ENCODE measurements around the gene CREG2.

Gene CREG2

DNA sequence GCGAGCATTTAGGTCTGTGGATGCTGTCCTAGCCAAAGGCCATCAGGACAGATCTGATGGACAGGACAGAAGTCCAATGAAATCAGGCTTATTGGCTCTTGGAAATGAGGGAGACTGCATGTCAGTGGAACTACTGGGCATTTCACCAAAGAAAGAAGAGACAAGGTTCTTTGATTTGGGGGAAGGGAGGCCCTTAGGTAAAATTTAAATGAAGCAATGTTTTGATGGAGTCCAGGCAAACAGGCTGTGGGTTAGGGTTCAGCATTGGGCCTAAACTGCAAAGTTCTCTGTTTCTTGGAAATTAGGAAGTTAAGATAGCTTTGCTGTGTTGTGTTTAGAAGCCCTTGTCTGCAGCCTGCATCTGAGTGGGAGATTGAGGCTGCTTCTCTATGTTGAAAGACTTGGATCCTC is 47.2 kb downstream of the CREG2 start:
- ChIA-PET POLR2A (interaction anchor here (0.8 kb wide), 1 partner anchor 31 kb away, joined by 3 read pairs; the partner anchor contains the start of gene RNF149), CTCF (no interaction called here)
- no peak for TF ChIP-seq FOXK2 (IDR thresholded peaks at IDR 0.05)
- TF ChIP-seq TARDBP (IDR thresholded peaks at IDR 0.05): no peak
- no peak for TF ChIP-seq FOXM1 (IDR thresholded peaks at IDR 0.05; ENCODE audit: borderline replicate concordance)
- TF ChIP-seq, protein P1, sequence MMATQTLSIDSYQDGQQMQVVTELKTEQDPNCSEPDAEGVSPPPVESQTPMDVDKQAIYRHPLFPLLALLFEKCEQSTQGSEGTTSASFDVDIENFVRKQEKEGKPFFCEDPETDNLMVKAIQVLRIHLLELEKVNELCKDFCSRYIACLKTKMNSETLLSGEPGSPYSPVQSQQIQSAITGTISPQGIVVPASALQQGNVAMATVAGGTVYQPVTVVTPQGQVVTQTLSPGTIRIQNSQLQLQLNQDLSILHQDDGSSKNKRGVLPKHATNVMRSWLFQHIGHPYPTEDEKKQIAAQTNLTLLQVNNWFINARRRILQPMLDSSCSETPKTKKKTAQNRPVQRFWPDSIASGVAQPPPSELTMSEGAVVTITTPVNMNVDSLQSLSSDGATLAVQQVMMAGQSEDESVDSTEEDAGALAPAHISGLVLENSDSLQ (IDR thresholded peaks at IDR 0.05): peak; percentile 83
- no peak for TF ChIP-seq ARNT (IDR thresholded peaks at IDR 0.05)
- TF ChIP-seq CTBP1 (IDR thresholded peaks at IDR 0.05; ENCODE audit: borderline replicate concordance): no peak
- TF ChIP-seq L3MBTL2 (conservative IDR thresholded peaks at IDR 0.05): no peak
- DNase-seq (ENCODE audit: extremely low spot score): no peak

GRCh38 chr2:101339266-101339880 is 47.9 kb downstream of the CREG2 start:
- POLR2A ChIA-PET: interaction anchor here (0.8 kb wide), 1 partner anchor 31 kb away, joined by 3 read pairs; the partner anchor contains the start of gene RNF149
- DNase-seq (ENCODE audit: extremely low spot score): no peak
- TF ChIP-seq ARNT (IDR thresholded peaks at IDR 0.05): no peak
- no peak for TF ChIP-seq FOXK2 (IDR thresholded peaks at IDR 0.05)
- TF ChIP-seq SP1 (IDR thresholded peaks at IDR 0.05): no peak
- TF ChIP-seq BHLHE40 (IDR thresholded peaks at IDR 0.05; ENCODE audit: borderline replicate concordance): no peak
- no peak for TF ChIP-seq HDGF (IDR thresholded peaks at IDR 0.05; ENCODE audit: borderline replicate concordance)
- no peak for TF ChIP-seq ZNF384 (IDR thresholded peaks at IDR 0.05)
- no peak for TF ChIP-seq CTBP1 (IDR thresholded peaks at IDR 0.05; ENCODE audit: borderline replicate concordance)
- no peak for TF ChIP-seq LEF1 (IDR thresholded peaks at IDR 0.05; ENCODE audit: borderline replicate concordance)
- TF ChIP-seq ELF4 (IDR thresholded peaks at IDR 0.05): no peak
- no peak for TF ChIP-seq SUZ12 (IDR thresholded peaks at IDR 0.05)
- no peak for TF ChIP-seq L3MBTL2 (conservative IDR thresholded peaks at IDR 0.05)
- no peak for TF ChIP-seq FOXA1 (IDR thresholded peaks at IDR 0.05)
- TF ChIP-seq FOXM1 (IDR thresholded peaks at IDR 0.05; ENCODE audit: borderline replicate concordance): no peak
- no peak for TF ChIP-seq TARDBP (IDR thresholded peaks at IDR 0.05)
- TF ChIP-seq, protein P1 (IDR thresholded peaks at IDR 0.05): no peak
- no peak for TF ChIP-seq NFRKB (IDR thresholded peaks at IDR 0.05)
- CTCF ChIA-PET: interaction anchor here (0.6 to 1.3 kb wide), 2 partner anchors 24 to 50 kb away, joined by 3 read pairs; no protein-coding TSS in a partner anchor

- ChIA-PET CTCF (no interaction called here), POLR2A (no interaction called here)
- DNase-seq (ENCODE audit: extremely low spot score): no peak
- TF ChIP-seq NFRKB (IDR thresholded peaks at IDR 0.05): no peak
- TF ChIP-seq L3MBTL2 (conservative IDR thresholded peaks at IDR 0.05): no peak
- no peak for TF ChIP-seq SP1 (IDR thresholded peaks at IDR 0.05)
- TF ChIP-seq LEF1 (IDR thresholded peaks at IDR 0.05; ENCODE audit: borderline replicate concordance): no peak
- TF ChIP-seq, protein P1 (IDR thresholded peaks at IDR 0.05): no peak
- no peak for TF ChIP-seq CTBP1 (IDR thresholded peaks at IDR 0.05; ENCODE audit: borderline replicate concordance)
- TF ChIP-seq TARDBP (IDR thresholded peaks at IDR 0.05): no peak
- no peak for TF ChIP-seq FOXA1 (IDR thresholded peaks at IDR 0.05)
- no peak for TF ChIP-seq ARNT (IDR thresholded peaks at IDR 0.05)
- no peak for TF ChIP-seq ELF4 (IDR thresholded peaks at IDR 0.05)
- no peak for TF ChIP-seq SUZ12 (IDR thresholded peaks at IDR 0.05)
- TF ChIP-seq ZNF384 (IDR thresholded peaks at IDR 0.05): no peak
- TF ChIP-seq HDGF (IDR thresholded peaks at IDR 0.05; ENCODE audit: borderline replicate concordance): no peak
- no peak for TF ChIP-seq FOXK2 (IDR thresholded peaks at IDR 0.05)
- TF ChIP-seq FOXM1 (IDR thresholded peaks at IDR 0.05; ENCODE audit: borderline replicate concordance): no peak
- no peak for TF ChIP-seq BHLHE40 (IDR thresholded peaks at IDR 0.05; ENCODE audit: borderline replicate concordance)
Observed at GRCh38 chr2:101337877-101338276, 49.4 kb downstream of the CREG2 start.

GRCh38 chr2:101332885-101333766 is 54.2 kb downstream of the CREG2 start:
- TF ChIP-seq, protein P1 (IDR thresholded peaks at IDR 0.05): no peak
- TF ChIP-seq HDGF (IDR thresholded peaks at IDR 0.05; ENCODE audit: borderline replicate concordance) (no peak), NFRKB (IDR thresholded peaks at IDR 0.05) (no peak), ARNT (IDR thresholded peaks at IDR 0.05) (no peak), ELF4 (IDR thresholded peaks at IDR 0.05) (no peak), SUZ12 (IDR thresholded peaks at IDR 0.05) (no peak), FOXM1 (IDR thresholded peaks at IDR 0.05; ENCODE audit: borderline replicate concordance) (no peak), CTBP1 (IDR thresholded peaks at IDR 0.05; ENCODE audit: borderline replicate concordance) (no peak), L3MBTL2 (conservative IDR thresholded peaks at IDR 0.05) (no peak), ZNF384 (IDR thresholded peaks at IDR 0.05) (no peak), BHLHE40 (IDR thresholded peaks at IDR 0.05; ENCODE audit: borderline replicate concordance) (no peak)
- no peak for DNase-seq (ENCODE audit: extremely low spot score)
- ChIA-PET POLR2A (interaction anchor here (0.8 to 1.1 kb wide), 2 partner anchors 25 to 81 kb away, joined by 3 to 6 read pairs; partner anchors contain the start of gene RNF149), CTCF (interaction anchor here (0.5 to 1.7 kb wide), 5 partner anchors 9 to 699 kb away, joined by 3 to 9 read pairs (median 3); no protein-coding TSS in a partner anchor)
